Fibroblast of the aortic adventitia (primary cell): ENCODE measurements around the gene AHNAK. TPM values are rescaled to one million over a fixed set of nuclear protein-coding genes. Genes with fewer than 3 reads are reported as not detected.

Experiments used
- DNase-seq: peaks from one replicate; pipeline ENCODE4 v3.0.0-alpha.2; 2010; ENCODE audit warnings: low read depth
- H3K4me3 ChIP-seq: 2 replicates; pipeline ENCODE4 v1.5.1; 2011; ENCODE audit warnings: low read depth, mild to moderate bottlenecking, control low read depth, low read length, moderate library complexity
- total RNA-seq: library from RNA; depleted of rRNA; stranded (reverse); fragments of >200 nt; gene quantifications from 2 replicates; pipeline ENCODE4 v1.2.3, GENCODE V29; 2012; ENCODE audit warnings: low replicate concordance
- TF ChIP-seq, protein P1 (sequence below): IDR thresholded peaks from 2 replicates; pipeline ENCODE4 v1.5.1; 2011; ENCODE audit warnings: mild to moderate bottlenecking, low read length, control low read depth, inconsistent platforms; ENCODE audit not compliant: insufficient read depth

Gene AHNAK
- total RNA-seq, 1 donor: 737 TPM

GRCh38 chr11:62577046-62577714 lies 30.6 kb upstream of the AHNAK start:
- DNase-seq: no peak

GRCh38 chr11:62575837-62576236 lies 29.2 kb upstream of the AHNAK start:
- DNase-seq: no peak
- H3K4me3 ChIP-seq: peak overlapping the region; percentile 84
- TF ChIP-seq, protein P1, sequence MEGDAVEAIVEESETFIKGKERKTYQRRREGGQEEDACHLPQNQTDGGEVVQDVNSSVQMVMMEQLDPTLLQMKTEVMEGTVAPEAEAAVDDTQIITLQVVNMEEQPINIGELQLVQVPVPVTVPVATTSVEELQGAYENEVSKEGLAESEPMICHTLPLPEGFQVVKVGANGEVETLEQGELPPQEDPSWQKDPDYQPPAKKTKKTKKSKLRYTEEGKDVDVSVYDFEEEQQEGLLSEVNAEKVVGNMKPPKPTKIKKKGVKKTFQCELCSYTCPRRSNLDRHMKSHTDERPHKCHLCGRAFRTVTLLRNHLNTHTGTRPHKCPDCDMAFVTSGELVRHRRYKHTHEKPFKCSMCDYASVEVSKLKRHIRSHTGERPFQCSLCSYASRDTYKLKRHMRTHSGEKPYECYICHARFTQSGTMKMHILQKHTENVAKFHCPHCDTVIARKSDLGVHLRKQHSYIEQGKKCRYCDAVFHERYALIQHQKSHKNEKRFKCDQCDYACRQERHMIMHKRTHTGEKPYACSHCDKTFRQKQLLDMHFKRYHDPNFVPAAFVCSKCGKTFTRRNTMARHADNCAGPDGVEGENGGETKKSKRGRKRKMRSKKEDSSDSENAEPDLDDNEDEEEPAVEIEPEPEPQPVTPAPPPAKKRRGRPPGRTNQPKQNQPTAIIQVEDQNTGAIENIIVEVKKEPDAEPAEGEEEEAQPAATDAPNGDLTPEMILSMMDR: no peak

More at GRCh38 chr11:62577046-62577714, 30.6 kb upstream of the AHNAK start:
- H3K4me3 ChIP-seq: no peak overlapping the region
- TF ChIP-seq, protein P1: no peak

DNA sequence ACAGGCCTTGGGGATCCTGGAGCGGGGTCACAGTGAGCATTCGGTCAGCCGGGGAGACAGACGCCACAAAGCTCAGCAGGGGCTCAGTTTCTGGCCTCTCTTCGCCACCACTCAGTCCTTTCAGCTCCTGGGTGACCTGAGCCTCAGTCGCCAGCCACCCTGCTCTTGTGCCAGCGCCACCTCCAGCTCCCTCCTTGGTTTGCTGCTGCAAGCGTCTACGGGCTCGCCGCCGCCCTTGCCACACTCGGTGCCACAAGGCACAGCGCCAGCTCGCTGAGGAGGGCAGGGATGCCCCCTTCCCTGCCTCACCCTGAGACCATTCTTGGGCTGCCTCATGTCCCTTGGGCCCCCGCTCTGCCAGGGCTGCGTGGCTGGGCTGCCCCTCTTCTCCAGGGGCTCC lies 28.6 kb upstream of the AHNAK start:
- DNase-seq: no peak
- TF ChIP-seq, protein P1: no peak
- peak overlapping the region; percentile 84 for H3K4me3 ChIP-seq

- H3K4me3 ChIP-seq: peak overlapping the region; percentile 84
- TF ChIP-seq, protein P1: no peak
- DNase-seq: peak; percentile 35
Observed at GRCh38 chr11:62574363-62575071, 27.9 kb upstream of the AHNAK start.

GRCh38 chr11:62573592-62574362 lies 27.2 kb upstream of the AHNAK start, which contains the start of gene EEF1G:
Gene EEF1G, minus strand, starts transcription at chr11:62573891. Its CDS starts 49 bp downstream, at chr11:62573842.
- DNase-seq: peak; percentile 100
- peak within 1 kb of the TSS; percentile 97 for H3K4me3 ChIP-seq
- TF ChIP-seq, protein P1: no peak

- peak; percentile 27 for DNase-seq
- TF ChIP-seq, protein P1: no peak
- peak overlapping the region; percentile 97 for H3K4me3 ChIP-seq
Observed at GRCh38 chr11:62573006-62573591, 26.5 kb upstream of the AHNAK start.
